ENCODE data around the gene EHD1.

EHD1 gene

DNA sequence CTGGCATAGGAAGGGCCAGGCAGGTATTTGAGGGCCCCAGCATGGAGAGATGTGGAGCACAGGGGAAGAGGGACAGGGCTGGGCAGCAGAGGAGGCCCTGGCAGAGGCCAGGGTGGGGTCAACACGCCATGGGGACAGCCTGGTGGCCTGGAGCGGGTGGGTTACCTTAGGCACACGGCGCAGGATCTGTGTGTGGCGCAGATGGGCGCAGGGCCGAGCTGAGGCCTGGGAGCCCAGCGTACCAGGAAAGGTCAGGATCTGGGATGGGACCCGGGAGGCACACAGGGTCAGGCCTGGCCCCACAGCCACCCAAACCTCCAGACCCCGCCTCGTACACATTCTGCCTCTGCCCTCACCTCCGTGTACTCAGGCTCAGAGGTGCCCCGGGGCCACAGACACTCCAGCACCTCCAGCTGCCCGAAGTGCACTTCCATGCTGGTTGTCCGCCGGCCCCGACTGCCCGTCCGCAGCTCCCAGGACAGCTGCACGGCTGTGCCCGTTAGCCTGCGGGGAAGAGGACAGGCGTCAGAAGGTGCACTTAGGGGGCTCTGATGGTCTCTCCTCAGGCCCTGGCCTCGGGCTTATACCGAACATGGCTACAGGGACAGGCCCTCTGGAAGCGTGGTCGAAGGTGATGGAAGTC is 32.2 kb upstream of the EHD1 start:
- Histone ChIP-seq H3K27me3 (ENCODE audit: insufficient read depth, low read length, poor library complexity, severe bottlenecking) (no peaks in the 10 kb centered on the region), H3K9ac (ENCODE audit: low read depth, low read length, poor library complexity, severe bottlenecking) (no peak overlapping the region), H4K20me1 (ENCODE audit: insufficient read depth, low read length, poor library complexity, severe bottlenecking) (no peaks in the 10 kb centered on the region), H3K79me2 (ENCODE audit: insufficient read depth, low read length) (peaks cover 6% of the 10 kb centered on the region; the same call in 1 of the 2 replicates), H3K9me3 (ENCODE audit: insufficient read depth, low read depth, low read length) (no peaks in the 10 kb centered on the region), H3F3A (ENCODE audit: low read depth) (no peaks in the 10 kb centered on the region), H3K4me3 (ENCODE audit: low read length, poor library complexity, severe bottlenecking) (no peak overlapping the region), H2AFZ (ENCODE audit: low read length) (no peak overlapping the region), H3K4me1 (ENCODE audit: insufficient read depth, low read length, poor library complexity, severe bottlenecking) (peaks cover 3% of the 10 kb centered on the region), H3K4me2 (ENCODE audit: low read depth, low read length, poor library complexity, severe bottlenecking) (no peak overlapping the region), H3K36me3 (ENCODE audit: insufficient read depth, low read length) (peaks cover 6% of the 10 kb centered on the region; the same call in 1 of the 2 replicates), H3K9me2 (replicated peaks; ENCODE audit: low read depth, low read length) (no peaks in the 10 kb centered on the region)
- TF ChIP-seq, protein P1, sequence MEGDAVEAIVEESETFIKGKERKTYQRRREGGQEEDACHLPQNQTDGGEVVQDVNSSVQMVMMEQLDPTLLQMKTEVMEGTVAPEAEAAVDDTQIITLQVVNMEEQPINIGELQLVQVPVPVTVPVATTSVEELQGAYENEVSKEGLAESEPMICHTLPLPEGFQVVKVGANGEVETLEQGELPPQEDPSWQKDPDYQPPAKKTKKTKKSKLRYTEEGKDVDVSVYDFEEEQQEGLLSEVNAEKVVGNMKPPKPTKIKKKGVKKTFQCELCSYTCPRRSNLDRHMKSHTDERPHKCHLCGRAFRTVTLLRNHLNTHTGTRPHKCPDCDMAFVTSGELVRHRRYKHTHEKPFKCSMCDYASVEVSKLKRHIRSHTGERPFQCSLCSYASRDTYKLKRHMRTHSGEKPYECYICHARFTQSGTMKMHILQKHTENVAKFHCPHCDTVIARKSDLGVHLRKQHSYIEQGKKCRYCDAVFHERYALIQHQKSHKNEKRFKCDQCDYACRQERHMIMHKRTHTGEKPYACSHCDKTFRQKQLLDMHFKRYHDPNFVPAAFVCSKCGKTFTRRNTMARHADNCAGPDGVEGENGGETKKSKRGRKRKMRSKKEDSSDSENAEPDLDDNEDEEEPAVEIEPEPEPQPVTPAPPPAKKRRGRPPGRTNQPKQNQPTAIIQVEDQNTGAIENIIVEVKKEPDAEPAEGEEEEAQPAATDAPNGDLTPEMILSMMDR (conservative IDR thresholded peaks at IDR 0.05; ENCODE audit: low read length): no peak
- TF ChIP-seq EZH2phosphoT487 (IDR thresholded peaks at IDR 0.05; ENCODE audit: borderline replicate concordance): no peak

DNA sequence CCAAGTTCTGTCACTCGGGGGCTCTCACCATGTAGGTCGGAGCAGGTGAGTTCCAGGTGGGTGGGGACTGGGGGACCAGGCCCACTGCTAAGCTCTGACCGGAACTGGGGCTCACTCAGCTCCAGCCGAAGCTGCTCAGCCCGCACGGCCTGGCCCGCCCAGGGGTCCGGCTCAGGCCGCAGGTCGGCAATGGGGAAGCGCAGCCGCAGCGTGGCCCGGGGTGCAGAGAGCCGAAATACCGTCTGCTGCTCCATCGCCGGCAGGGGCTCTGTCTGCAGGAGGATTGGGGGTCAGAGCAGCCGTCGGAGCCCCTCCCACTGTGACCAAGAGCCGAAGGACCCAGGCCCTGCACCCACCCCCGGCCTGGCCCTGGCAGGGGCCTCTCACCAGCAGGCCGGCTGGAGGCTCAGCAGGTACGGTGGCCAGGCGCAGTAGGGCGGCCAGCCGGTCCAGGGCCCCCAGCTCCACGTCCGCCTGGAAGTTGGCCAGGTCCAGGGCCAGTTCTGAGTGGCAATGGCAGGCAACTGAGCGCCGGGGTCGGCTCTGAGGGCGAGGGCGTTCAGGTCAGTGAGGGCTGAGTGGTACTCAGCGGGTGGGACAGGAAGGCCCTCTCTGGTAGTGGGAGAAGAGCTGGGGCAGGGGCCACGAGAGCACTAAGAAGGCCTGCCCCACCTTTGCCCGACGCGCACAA is 31.4 kb upstream of the EHD1 start:
- Histone ChIP-seq H3K9ac (ENCODE audit: low read depth, low read length, poor library complexity, severe bottlenecking) (no peak overlapping the region), H3K9me2 (replicated peaks; ENCODE audit: low read depth, low read length) (no peaks in the 10 kb centered on the region), H3K36me3 (ENCODE audit: insufficient read depth, low read length) (peaks cover 11% of the 10 kb centered on the region; the same call in 1 of the 2 replicates), H3K27me3 (ENCODE audit: insufficient read depth, low read length, poor library complexity, severe bottlenecking) (no peaks in the 10 kb centered on the region), H3K4me3 (ENCODE audit: low read length, poor library complexity, severe bottlenecking) (no peak overlapping the region), H3K4me2 (ENCODE audit: low read depth, low read length, poor library complexity, severe bottlenecking) (no peak overlapping the region), H3K4me1 (ENCODE audit: insufficient read depth, low read length, poor library complexity, severe bottlenecking) (no peaks in the 10 kb centered on the region), H2AFZ (ENCODE audit: low read length) (no peak overlapping the region), H4K20me1 (ENCODE audit: insufficient read depth, low read length, poor library complexity, severe bottlenecking) (no peaks in the 10 kb centered on the region), H3F3A (ENCODE audit: low read depth) (no peaks in the 10 kb centered on the region), H3K79me2 (ENCODE audit: insufficient read depth, low read length) (no peaks in the 10 kb centered on the region), H3K9me3 (ENCODE audit: insufficient read depth, low read depth, low read length) (no peaks in the 10 kb centered on the region)
- no peak for TF ChIP-seq EZH2phosphoT487 (IDR thresholded peaks at IDR 0.05; ENCODE audit: borderline replicate concordance)
- TF ChIP-seq, protein P1 (conservative IDR thresholded peaks at IDR 0.05; ENCODE audit: low read length): no peak

DNA sequence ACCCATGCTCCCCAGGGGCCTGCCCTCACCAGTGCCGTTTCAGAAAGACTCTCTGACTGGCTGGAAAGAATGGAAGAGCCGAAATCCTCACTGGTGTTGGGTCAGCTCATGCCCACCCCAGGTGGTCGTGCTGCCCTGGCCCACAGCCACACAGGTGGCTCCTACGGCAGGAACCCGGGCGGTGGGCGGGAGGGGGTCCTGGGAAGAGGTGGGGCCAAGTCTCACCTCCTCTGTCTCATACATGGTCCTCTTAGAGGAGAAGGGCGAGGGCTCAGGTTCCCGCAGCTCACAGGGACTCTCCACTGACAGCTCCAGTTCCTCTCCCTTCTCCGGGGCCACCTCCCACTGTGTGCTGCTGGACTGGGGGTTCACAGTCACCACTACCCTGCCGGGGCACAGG is 30.3 kb upstream of the EHD1 start:
- no peak overlapping the region for H3K4me3 ChIP-seq (ENCODE audit: low read length, poor library complexity, severe bottlenecking)
- H3K4me1 ChIP-seq (ENCODE audit: insufficient read depth, low read length, poor library complexity, severe bottlenecking): no peaks in the 10 kb centered on the region
- TF ChIP-seq EZH2phosphoT487 (IDR thresholded peaks at IDR 0.05; ENCODE audit: borderline replicate concordance): no peak
- TF ChIP-seq, protein P1 (conservative IDR thresholded peaks at IDR 0.05; ENCODE audit: low read length): no peak
- H3K4me2 ChIP-seq (ENCODE audit: low read depth, low read length, poor library complexity, severe bottlenecking): no peak overlapping the region
- no peak overlapping the region for H2AFZ ChIP-seq (ENCODE audit: low read length)
- no peak overlapping the region for H3K9ac ChIP-seq (ENCODE audit: low read depth, low read length, poor library complexity, severe bottlenecking)
- no peaks in the 10 kb centered on the region for H3F3A ChIP-seq (ENCODE audit: low read depth)
- H3K9me2 ChIP-seq (replicated peaks; ENCODE audit: low read depth, low read length): no peaks in the 10 kb centered on the region
- H3K9me3 ChIP-seq (ENCODE audit: insufficient read depth, low read depth, low read length): no peaks in the 10 kb centered on the region
- H3K36me3 ChIP-seq (ENCODE audit: insufficient read depth, low read length): peaks cover 11% of the 10 kb centered on the region; the same call in 1 of the 2 replicates
- H3K79me2 ChIP-seq (ENCODE audit: insufficient read depth, low read length): no peaks in the 10 kb centered on the region
- H3K27me3 ChIP-seq (ENCODE audit: insufficient read depth, low read length, poor library complexity, severe bottlenecking): no peaks in the 10 kb centered on the region
- H4K20me1 ChIP-seq (ENCODE audit: insufficient read depth, low read length, poor library complexity, severe bottlenecking): no peaks in the 10 kb centered on the region
